HS-27A (cell line): ENCODE results near the gene WDR86.

ENCODE experiments used
- DNase-seq: peaks from one replicate; pipeline ENCODE4 v3.0.0-alpha.2; 2012; ENCODE audit warnings: low read depth, missing footprints

The WDR86 gene

DNA sequence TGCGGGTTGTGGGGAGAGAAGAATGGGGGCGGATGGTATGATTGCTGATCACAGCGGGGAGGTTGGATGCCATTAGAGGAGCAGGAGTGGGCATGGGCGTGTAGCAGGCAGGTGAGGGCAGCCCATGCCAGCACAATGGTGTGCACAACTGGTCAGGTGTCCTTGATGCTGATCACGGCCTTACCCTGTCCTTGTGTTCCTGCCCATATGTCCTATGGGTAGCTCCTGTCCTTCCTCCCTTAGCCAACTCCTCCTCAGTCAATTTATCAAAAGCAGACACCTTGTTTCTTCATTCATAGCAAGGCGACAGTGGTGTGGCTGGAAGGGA lies 30.7 kb downstream of the WDR86 start:
- DNase-seq, result no peak

DNA sequence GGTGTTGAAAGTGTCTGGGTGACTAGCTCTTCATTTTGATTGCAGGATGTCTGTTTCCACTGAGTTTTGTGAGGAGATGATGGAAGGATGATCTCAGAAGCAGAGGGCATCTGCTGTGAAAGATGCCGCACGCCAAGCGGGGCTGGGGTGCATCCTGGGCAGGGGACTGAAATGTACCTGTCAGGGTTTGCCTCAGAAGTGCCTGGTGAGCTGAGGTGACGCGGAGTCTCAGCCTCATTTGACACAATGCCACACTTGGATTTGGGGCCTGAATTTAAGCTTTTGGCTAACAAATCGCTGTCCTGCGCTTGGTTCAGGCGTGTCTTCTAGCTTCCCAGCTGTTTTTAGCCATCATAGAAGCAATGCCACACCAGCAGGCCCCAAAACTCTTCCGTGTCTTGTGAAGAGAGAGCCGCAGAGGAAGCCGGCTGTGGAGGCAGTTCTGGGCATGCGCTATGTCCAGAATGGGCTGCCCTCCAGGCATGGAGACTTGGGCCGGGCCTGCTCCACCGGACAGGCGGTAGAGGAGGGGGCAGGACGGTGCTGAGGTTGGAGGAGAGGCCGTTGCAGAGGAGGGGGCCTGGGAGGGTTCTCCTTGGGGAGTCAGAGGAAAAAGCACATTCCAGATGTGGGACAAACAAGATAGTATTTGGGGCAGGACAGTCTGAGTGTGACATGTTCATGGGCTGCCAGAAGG lies 31.2 kb downstream of the WDR86 start:
- no peak for DNase-seq

DNA sequence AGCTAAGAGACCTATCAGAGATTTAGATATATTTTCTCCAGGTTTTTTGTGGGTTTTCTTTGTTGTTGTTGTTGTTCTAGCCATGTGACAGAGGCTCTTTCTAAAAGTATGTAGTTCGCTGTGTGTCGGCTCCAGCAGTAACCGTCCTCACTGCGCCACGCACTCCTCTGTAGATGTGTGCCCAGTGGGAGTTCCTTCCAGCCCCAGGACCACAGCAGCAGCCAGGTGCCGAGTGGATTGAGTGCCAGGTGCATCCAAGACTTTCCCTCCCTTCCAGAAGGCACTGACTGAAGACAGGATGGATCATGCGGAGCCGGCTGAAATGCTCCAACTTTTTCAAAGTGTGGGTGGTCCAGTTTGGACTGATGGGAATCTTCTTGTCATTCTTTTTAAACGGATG lies 31.8 kb downstream of the WDR86 start:
- no peak for DNase-seq

DNA sequence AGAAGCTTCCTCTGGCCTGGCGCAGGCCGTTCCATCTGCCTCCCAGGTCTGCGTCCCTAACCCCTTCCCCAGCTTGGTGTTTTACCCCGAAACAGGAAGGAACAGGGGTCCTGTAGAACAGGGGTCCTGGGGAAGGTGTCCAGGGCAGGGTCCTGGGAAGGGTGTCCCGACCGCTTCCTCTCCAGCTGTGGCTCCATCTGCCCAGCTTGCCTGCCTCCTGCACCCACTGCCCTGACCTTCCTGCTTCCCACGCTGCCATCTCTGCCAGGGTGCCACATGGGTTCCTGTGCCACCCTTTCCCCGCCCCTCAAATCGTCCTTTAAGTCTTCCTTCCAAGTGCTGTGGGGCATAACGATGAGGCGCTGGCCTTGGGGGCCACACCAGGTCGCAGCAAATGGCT lies 32.4 kb downstream of the WDR86 start:
- DNase-seq, result no peak

DNA sequence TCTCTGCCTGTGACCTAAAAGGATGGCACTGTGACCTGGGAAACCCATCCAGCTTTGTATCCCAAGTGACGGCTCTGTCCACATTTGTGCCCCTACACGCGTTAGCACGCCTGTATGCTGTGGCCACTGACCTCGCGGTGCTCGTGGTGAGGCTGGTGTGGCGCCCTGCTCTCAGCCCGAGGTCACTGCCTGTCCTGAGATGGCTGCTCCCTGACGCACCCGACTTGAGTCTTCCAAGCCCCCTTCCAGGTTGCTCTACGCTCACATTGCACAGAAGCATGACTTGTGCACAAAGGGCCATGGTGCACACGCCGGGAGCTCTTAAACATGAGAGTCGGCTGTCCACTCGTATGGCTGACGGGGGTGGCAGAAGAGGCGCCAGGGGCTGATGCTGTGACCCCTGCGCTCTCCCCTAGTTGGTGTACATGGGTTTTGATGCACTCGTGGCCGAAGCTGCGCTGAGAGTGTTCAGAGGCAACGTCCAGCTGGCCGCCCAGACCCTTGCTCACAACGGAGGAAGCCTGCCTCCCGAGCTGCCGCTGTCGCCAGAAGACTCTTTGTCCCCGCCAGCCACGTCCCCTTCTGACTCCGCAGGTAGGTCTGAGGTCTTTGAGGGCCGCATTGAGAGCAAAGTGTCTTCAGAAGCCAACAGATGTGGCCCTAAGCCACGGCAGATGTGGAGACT lies 33.5 kb downstream of the WDR86 start:
- DNase-seq, result no peak

DNA sequence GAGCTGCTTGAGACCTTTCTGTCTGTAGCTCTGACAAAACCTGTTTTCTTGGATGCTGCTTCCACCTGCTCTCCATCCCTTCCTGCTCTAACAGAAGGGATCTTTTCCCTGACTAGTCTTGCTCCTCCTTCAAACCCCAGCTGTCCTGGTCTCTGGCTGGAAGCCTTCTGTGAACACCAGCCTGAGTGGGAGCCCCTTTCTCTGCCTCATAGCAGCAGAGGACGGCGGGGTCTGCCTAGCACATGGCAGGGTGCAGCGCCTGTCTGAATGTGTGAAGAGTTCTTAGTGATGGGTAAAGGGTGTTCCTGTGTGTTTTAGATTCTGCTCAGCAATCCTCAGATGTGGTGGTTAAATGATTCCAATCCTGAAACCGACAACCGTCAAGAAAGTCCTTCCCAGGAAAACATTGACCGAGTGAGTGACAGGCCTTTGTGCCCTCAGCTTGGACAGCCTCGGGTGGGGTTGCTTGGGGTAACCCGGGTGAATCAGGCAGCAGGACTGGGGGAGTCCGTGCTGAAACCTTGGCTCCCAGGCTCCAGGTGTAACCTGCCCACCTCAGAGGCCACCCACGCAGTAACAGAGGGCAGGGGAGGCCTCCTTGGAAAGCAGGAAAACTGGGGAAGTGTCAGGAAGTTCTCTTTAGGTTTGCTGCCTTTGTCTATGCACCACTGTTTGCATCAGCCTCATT lies 34.2 kb downstream of the WDR86 start:
- DNase-seq, result no peak

DNA sequence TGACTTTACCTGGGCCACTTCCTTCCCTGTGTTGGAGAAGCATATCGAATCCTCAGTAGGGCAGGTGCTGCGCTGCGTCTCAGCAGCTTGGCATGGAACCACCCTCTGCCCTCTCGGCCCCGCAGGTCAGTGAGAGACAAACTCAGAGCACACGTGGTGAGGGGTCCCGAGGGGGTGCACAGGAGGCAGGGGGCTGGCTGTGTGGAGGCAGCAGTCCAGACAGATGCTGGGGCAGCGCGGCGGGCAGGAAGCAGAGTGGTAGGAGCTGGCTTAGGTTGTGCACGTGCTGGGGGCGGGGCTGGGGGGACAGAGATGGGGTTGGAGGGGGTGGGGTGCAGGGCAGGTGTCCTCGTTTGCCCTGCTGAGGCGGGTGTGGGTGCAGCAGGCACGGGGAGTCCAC lies 35.1 kb downstream of the WDR86 start:
- no peak for DNase-seq

DNA sequence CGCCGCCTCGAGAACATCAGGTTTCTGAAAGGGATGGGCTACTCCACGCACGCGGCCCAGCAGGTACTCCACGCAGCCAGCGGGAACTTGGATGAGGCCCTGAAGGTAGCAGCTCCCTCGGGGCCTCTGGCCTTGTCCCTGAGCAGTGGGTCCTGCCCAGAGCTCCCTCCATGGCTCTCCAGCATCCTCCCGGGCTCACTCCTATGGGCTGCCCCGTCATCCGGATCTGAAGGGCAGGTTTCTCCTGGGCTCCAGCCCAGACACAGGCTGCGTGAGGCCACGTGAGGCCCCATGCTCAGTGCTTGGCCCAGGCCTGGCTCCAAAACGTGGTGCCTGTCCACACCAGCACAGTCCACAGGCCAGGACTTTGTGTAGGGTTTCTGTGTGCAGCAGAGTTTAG lies 35.7 kb downstream of the WDR86 start:
- no peak for DNase-seq

DNA sequence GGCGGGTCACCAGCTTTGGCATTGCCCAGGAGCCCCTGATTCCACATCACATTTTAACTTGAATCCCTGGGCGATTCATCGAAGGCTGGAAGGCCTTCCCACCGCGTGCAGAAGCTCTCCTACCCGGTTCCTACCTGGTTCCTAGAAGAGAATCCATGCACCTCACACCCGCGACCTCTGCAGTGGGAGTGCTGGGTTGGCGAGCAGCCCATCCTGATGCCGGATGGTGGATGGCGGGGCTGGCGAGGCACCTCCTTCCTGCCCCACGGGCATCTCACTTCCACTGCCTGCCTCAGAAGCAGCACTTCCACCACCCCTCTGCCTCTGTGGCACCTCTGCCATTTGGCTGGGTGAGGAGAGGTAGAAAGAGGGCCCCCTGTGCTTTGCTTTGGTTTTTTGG lies 36.2 kb downstream of the WDR86 start:
- no peak for DNase-seq

DNA sequence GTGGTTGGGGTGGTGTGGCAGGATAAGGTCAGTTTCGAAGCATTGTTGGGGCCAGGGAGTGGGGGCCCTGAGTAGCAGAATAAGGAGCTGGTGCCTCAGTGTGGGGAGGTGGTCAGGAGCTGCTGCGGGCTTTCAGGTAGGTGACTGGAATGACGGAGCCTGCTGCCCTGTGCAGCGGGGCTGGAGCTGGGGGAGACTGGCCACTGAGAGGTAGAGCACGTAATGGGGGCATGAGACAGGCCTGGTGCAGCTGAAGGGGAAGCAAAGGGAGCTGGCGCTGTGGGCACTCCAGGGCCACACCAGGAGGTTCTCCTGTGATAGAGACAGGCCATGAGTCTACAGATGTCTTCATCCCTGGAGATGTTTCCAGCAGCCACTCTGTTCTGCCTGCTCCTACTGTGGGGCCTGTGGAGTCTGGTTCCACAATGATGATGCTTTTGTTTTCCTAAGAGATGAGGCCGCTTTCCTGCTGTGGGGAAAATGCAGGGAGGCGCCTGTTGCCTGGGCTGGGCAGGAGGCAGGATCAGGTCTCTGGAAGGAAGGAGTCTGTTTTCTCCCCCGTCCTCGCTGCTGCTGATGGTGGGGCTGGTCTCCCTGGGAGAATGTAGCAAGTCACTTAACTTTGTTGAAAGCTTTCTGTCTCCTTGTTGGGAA lies 37.1 kb downstream of the WDR86 start:
- DNase-seq, result no peak

DNA sequence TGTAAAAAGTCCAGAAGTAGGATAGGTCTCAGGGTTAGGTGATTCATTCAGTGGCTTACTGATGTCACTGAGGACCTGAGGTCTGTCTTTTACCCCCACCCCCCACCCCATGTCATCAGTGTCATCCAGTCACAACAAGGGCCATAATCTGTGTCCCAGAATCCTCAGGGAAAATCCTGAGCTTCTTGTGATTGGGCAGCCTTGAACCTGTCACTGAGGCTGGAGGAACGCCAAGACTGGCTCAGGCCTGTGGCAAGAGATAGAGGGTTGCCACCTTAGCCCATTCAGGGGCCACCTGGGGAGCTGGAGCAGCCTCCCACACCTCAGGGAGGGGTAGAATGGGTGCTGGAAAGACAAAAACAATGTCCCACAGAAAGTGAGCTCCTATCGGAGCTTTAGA lies 38.6 kb downstream of the WDR86 start:
- DNase-seq, result no peak

DNA sequence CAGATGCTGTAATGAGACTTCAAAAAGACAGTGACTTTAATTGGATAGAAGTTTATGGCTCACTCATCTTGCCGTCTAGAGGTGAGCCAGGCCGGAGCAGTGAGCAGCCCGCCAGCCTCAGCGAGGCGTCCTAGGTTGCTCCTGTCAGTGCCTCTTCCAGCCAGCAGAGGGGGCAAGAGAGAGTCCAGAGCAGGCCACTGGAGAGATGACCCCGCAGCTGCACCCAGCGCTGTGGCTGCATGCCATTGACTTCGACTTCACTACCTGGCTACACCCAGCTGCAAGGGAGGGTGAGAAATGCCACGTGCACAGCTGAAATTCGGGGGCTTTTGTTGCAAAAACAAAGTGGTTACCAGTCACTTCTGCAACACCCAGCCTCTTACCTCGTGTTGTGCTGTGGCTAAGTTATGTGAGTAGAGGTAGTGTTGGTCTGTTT lies 41.7 kb downstream of the WDR86 start:
- peak; percentile 11 for DNase-seq

DNA sequence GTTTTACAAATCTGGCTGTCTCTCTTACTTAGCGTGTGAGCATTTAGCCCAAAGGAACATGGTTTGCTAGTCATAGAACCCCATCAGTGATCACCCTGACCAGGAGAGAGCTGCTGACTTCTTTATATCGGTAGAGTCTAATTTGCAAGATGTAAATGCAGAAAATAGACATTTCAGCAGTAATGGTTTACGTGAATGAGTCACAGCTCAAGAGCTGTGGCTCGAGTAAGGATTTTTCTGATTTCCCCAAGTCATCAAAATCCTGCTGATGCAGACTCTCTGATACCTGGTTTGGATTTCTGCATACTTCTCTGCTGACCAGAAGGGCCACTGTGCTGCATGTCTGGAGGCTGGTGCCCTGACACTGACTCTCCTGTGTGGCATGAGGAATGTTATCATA lies 42.6 kb downstream of the WDR86 start:
- no peak for DNase-seq

DNA sequence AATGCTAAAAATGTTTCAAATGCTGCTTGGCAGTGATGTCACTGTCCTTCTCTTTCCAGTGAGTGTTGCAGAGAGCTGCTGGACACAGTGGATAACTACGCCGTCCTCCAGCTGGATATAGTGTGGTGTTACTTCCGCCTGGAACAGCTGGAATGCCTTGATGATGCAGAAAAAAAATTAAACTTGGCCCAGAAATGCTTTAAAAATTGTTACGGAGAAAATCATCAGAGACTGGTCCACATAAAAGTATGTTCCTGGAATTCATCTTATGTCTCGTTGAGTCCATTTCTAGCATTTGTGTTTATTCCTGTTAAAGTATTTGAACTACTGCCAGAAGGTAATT lies 43.0 kb downstream of the WDR86 start:
- DNase-seq, result no peak

DNA sequence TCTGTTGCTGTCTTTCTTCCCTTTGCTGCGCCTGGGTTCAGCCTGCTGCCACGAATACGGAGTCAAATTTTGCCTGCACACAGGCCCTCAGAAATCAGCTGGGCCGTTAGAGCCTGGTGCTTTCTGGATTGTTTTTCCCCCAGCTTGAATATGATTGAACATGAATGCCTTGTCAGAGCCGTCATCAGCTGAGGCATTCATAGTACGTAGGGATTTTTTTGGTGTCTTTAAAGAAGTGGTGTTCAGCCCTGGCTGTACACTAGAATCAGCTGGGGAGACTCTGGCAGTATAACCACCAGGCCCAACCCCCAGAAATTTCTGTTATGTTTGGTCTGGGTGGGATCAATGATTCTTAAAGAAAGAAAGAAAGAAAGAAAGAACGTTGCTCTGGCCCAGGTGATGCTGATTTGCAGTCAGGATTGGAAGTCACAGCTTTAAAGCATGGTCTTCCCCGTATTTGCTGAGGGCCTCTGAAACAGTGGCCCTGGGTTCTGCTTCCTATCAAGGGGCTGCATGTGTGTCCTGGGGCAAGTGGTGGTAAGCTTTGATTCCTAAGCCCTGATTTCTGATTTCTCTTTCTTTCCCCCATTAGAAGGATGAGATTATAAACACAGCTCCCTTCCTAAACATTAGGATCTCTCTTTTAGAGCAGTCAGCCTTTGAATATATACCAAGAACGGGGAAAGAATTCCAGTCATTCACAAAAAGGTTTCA lies 43.5 kb downstream of the WDR86 start:
- DNase-seq, result no peak

DNA sequence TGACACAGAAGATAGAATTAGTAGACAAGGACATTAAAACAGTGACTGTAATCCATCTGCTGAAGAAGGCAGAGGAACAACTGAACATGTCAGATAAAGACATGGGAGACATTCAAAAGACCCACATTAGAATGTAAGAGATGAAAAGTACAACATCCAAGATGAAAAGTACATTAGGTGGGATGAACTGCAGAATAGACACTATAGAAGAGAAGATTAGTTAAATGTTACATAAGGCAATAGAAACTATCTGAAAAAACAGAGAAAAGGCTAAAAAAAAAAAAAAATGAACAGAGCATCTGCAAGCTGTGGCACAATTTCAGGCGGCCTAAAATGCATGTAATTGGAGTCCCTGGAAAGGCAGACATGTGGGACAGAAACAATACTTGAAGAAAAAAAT lies 46.7 kb downstream of the WDR86 start:
- no peak for DNase-seq

DNA sequence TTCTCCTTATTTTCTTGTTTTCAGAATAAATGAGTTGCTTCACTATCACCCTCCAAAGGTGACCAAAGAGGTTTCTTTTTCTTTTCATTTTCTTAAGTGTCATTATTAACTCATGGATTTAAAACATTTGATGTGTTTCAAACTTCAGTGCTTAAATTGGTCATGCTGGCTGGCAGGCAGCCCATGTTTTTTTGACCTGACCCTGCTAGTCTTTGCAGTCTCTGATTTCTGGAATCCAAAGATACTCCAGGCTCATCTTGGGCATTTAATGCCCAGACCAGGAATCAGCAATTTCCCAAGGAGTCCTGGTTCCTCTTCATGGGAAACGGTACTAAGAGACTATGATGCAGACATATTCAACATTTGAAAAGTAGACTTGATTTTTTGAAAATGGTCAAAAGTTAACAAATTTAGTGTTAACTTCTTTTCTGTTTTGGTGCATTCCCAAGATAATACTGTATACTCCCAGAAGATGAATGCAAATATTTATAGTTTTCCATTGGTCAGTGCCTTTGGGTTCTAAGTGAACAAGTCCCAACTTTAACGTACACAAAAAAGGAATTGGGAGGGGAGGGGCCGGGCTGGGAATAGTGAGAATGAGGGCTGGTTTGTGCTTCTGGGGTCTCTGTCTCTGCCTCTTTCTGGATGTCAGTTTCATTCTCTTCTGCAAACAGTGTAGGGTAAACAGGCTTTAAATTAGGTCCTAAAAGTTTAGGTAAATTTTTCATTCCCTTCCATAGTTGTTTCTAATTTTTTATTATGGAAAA lies 48.5 kb downstream of the WDR86 start:
- DNase-seq, result no peak

DNA sequence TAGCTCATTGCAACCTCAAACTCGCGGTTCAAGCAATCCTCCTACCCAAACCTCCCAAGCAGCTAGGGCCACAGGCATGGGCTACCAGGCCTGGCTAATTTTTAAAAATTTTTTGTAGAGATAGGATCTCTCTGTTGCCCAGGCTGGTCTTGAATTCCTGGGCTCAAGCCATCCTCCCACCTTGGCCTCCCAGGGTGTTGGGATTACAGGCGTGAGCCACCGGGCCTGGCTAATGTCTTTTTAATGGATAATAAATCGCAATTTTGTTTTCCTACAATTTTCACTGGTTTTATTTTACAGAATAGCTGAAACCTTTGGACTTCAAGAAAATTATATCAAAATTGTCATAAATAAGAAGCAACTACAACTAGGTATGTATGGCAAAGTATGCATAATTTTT lies 57.3 kb downstream of the WDR86 start:
- DNase-seq, result no peak

DNA sequence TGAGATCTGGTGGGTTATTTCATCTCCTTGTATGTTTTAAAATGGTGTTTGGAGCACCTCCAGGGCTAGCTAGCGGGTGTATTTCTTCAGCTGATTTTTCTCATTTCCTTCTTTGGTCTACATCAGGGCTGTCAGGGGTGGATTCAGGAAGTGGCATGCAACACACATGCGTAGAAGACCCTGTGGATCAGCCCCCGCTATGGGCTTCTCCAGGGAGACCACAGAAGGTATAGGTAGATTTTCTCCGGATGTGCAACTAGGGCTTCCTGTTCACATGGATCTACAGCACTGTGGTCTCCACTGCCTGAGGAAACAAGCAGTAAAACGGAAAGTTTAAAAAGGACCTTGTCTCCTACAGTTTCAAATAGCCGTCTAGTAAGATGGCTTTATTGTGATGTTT lies 57.9 kb downstream of the WDR86 start:
- no peak for DNase-seq

DNA sequence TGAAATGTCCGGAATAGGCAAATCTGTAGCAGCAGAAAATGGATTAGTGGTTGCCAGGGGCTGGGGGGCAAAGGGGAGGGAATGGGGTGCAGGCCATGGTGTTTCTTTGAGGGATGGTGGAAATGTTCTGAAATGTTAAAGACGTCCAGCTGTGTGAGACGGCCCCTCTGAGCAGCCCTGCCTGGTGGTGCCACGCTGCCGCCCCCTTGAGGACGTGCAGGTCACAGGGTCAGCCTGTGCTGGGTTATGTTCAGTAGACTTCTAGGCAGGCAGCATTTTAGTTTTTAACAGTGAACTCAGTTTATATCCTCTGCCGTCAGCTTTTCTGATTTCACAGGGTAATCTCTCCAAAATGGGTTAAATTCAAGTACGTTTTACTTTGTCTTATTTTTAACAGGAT lies 58.8 kb downstream of the WDR86 start:
- no peak for DNase-seq

DNA sequence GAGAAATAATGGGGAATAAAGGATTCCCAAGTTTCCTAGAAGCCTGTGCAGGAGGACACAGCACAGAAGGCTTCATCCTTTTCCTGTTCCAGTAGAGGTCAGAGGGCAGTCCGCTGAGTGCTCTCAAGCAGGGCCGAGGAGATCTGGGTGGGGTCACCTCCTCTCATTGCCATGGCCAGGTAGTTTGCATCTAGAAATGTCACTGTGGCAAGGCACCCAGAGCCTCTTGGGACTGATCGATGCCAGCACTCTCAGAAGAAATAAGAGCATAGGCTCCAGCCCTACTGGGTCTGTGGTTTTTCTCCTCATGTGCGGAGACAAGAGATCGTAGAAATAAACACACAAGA lies 60.4 kb downstream of the WDR86 start:
- DNase-seq, result no peak

DNA sequence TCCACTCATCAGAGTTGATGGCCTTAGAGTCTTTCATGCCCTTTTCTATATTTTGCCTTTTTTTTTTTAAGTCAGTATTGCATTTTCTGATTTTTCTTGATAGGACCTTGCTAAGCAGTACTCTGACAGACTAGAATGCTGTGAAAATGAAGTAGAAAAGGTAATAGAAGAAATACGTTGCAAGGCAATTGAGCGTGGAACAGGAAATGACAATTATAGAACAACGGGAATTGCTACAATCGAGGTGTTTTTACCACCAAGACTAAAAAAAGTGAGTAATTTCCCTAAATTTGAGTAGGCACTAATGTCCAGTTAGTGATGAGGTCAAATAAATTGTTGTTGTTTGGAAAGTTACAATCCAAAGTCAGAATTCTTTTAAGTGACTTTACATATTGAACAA lies 60.9 kb downstream of the WDR86 start:
- no peak for DNase-seq
